ENCODE measurements around the gene MYOM1. TPM values are rescaled to one million over a fixed set of nuclear protein-coding genes. Genes with fewer than 3 reads are reported as not detected.
"Not testable (repeated sequence)": the region's sequence is repeated elsewhere in the genome, so short reads cannot be mapped to it uniquely, and the experiment has no call there.

Gene MYOM1
- total and polyA plus RNA-seq, 7 donors: 54.8 to 842 (median 388) TPM

- intact Hi-C loops (cut with DNase I): no loop called here
- H3K9me3 ChIP-seq: no peaks in the 10 kb centered on the region
- H3K4me3 ChIP-seq: no peak overlapping the region
- 86 to 92% (median 86%) methylated on average over 2 of the region's 2 CpGs for WGBS, 3 donors
- H3K27ac ChIP-seq: no peak overlapping the region
- TF ChIP-seq, protein P1, sequence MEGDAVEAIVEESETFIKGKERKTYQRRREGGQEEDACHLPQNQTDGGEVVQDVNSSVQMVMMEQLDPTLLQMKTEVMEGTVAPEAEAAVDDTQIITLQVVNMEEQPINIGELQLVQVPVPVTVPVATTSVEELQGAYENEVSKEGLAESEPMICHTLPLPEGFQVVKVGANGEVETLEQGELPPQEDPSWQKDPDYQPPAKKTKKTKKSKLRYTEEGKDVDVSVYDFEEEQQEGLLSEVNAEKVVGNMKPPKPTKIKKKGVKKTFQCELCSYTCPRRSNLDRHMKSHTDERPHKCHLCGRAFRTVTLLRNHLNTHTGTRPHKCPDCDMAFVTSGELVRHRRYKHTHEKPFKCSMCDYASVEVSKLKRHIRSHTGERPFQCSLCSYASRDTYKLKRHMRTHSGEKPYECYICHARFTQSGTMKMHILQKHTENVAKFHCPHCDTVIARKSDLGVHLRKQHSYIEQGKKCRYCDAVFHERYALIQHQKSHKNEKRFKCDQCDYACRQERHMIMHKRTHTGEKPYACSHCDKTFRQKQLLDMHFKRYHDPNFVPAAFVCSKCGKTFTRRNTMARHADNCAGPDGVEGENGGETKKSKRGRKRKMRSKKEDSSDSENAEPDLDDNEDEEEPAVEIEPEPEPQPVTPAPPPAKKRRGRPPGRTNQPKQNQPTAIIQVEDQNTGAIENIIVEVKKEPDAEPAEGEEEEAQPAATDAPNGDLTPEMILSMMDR (IDR thresholded peaks at IDR 0.05): no peak
- DNase-seq (no peak), ATAC-seq (no peak)
- H3K27me3 ChIP-seq (ENCODE audit: insufficient read depth in 3 of 3, low read length in 2 of 3): no peaks in the 10 kb centered on the region
- no peaks in the 10 kb centered on the region for H3K4me1 ChIP-seq
- no peaks in the 10 kb centered on the region for H3K36me3 ChIP-seq (ENCODE audit: insufficient read depth in 1 of 2, low read depth in 1 of 2)
Observed at GRCh38 chr18:3025544-3025943, 194.2 kb downstream of the MYOM1 start.

DNA sequence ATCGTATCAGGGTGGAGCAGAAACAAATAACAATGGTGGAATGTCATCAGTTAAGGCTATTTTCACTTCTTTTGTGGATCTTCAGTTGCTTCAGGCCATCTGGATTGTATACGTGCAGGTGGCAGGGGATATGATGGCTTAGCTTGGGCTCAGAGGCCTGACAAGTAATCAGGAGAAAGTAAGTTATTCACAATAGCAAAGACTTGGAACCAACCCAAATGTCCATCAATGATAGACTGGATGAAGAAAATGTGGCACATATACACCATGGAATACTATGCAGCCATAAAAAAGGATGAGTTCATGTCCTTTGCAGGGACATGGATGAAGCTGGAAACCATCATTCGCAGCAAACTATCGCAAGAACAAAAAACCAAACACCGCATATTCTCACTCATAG, 196.2 kb downstream of the MYOM1 start:
- H3K36me3 ChIP-seq (ENCODE audit: insufficient read depth in 1 of 2, low read depth in 1 of 2); H3K27ac ChIP-seq; H3K9me3 ChIP-seq; H3K4me3 ChIP-seq; H3K4me1 ChIP-seq; ATAC-seq; DNase-seq; intact Hi-C loops (cut with DNase I); H3K27me3 ChIP-seq (ENCODE audit: insufficient read depth in 3 of 3, low read length in 2 of 3): not testable (repeated sequence)
- 86 to 94% (median 92%) methylated on average over 5 of the region's 5 CpGs for WGBS, 3 donors

Other genes starting within 250 kb of the MYOM1 start
- gene LPIN2, start 206.8 kb downstream of the MYOM1 start, total RNA-seq: 1 to 10 TPM; 4.4 to 5.2 (median 4.9) TPM
- gene LPIN2, start 206.8 kb downstream of the MYOM1 start, polyA plus RNA-seq: 1 to 10 TPM; 1.5 to 3.9 (median 3.6) TPM
- gene MYL12A, start 27.8 kb upstream of the MYOM1 start, total RNA-seq: 1,000 to 10,000 TPM in 3 of 4 donors, 100 to 1,000 TPM in 1; 995 to 3,547 (median 2,203) TPM
- gene MYL12A, start 27.8 kb upstream of the MYOM1 start, polyA plus RNA-seq: 1,000 to 10,000 TPM in 2 of 3 donors, 100 to 1,000 TPM in 1; 957 to 3,920 (median 1,327) TPM
- gene MYL12B, start 42.2 kb upstream of the MYOM1 start, total RNA-seq: 100 to 1,000 TPM; 163 to 212 (median 180) TPM
- 100 to 1,000 TPM; 193 to 243 (median 240) TPM for gene MYL12B, start 42.2 kb upstream of the MYOM1 start, polyA plus RNA-seq
- gene TGIF1, start 230.2 kb upstream of the MYOM1 start, total RNA-seq: 10 to 100 TPM; 18.2 to 81.2 (median 61.5) TPM
- gene TGIF1, start 230.2 kb upstream of the MYOM1 start, polyA plus RNA-seq: 100 to 1,000 TPM in 1 of 3 donors, 10 to 100 TPM in 2; 18.7 to 200 (median 22.5) TPM